ENCODE results near the gene RPS18. TPM values are rescaled to one million over a fixed set of nuclear protein-coding genes. Genes with fewer than 3 reads are reported as not detected.

RPS18 gene
- total RNA-seq, 1 experiment from 2014 or later, result 3,216 TPM

- DNase-seq, result no peak
- no peak overlapping the region for H3K56ac ChIP-seq (ENCODE audit: insufficient read length, low read depth, low read length)
- no peak overlapping the region for H3K4ac ChIP-seq (ENCODE audit: low read depth, low read length)
- peaks cover 22% of the 10 kb centered on the region for H3K23me2 ChIP-seq (ENCODE audit: insufficient read length, low read depth, low read length, poor library complexity, severe bottlenecking)
- no peak overlapping the region for H3T11ph ChIP-seq (ENCODE audit: low read length)
- TF ChIP-seq CTCF (conservative IDR thresholded peaks at IDR 0.05), result no peak
- H3K23ac ChIP-seq (ENCODE audit: insufficient read length, low read depth, low read length), result no peak overlapping the region
- no peak overlapping the region for H4K8ac ChIP-seq (replicated peaks; ENCODE audit: insufficient read length, low read depth, low read length)
- H3K9ac ChIP-seq (ENCODE audit: extremely low read depth, insufficient read length, low read length), result peak overlapping the region; percentile 34
- H3K79me2 ChIP-seq (ENCODE audit: insufficient read depth, low read length), result peaks cover 3% of the 10 kb centered on the region; the same call in 1 of the 2 replicates
- no peaks in the 10 kb centered on the region for H3K9me3 ChIP-seq (ENCODE audit: control insufficient read depth, low read depth, low read length)
- no peak overlapping the region for H2BK120ac ChIP-seq (ENCODE audit: low read depth, low read length, poor library complexity, severe bottlenecking)
- H3K27me3 ChIP-seq (ENCODE audit: insufficient read depth, low read length), result no peaks in the 10 kb centered on the region
- H3K36me3 Mint-ChIP-seq (ENCODE audit: insufficient read depth in 1 of 3, low read depth in 3 of 3), result peaks cover 19 to 40% (median 38%) of the 10 kb centered on the region in 3 experiments
- H2AFZ ChIP-seq (ENCODE audit: low read length), result no peak overlapping the region
- peak overlapping the region; percentile 98 to 100 for H3K4me3 Mint-ChIP-seq
- no peak overlapping the region for H2BK12ac ChIP-seq (ENCODE audit: insufficient read length, low read depth, low read length)
- peak overlapping the region in 1 of 3 experiments; percentile 96; a peak in 3 of 7 replicates for H3K27ac Mint-ChIP-seq
- no CpG with 5 or more reads among the region's 12 CpGs for WGBS (ENCODE audit: extremely low coverage, insufficient read length, low lambda C conversion rate)
- no peak overlapping the region for H4K5ac ChIP-seq (ENCODE audit: insufficient read length, low read depth, low read length)
- no peaks in the 10 kb centered on the region for H3K9me3 Mint-ChIP-seq
- no peaks in the 10 kb centered on the region for H4K20me1 ChIP-seq (ENCODE audit: control insufficient read depth, insufficient read depth, insufficient read length)
- no peak overlapping the region; the same call in 1 of the 2 replicates for H3K14ac ChIP-seq (ENCODE audit: insufficient read depth, low read length)
- peaks cover 12 to 20% of the 10 kb centered on the region in 2 experiments for H3K4me1 Mint-ChIP-seq
- H3K4me2 ChIP-seq (ENCODE audit: insufficient read depth, insufficient read length, low read length), result peak overlapping the region; percentile 90
- no peak overlapping the region for H2BK15ac ChIP-seq (ENCODE audit: low read depth, low read length)
- no peak overlapping the region for H2AK5ac ChIP-seq (ENCODE audit: insufficient read length, low read length)
- no peak overlapping the region for H2BK5ac ChIP-seq (ENCODE audit: insufficient read length, low read length)
- H3K4me1 ChIP-seq (ENCODE audit: insufficient read depth, low read length), result no peaks in the 10 kb centered on the region
- H2BK20ac ChIP-seq (ENCODE audit: low read depth, low read length, poor library complexity, severe bottlenecking), result no peak overlapping the region
- no peaks in the 10 kb centered on the region for H3K79me1 ChIP-seq (ENCODE audit: insufficient read depth, low read depth, low read length, poor library complexity, severe bottlenecking)
- peak overlapping the region; percentile 78 for H3K18ac ChIP-seq (ENCODE audit: insufficient read length, low read depth, low read length)
- H4K91ac ChIP-seq (ENCODE audit: insufficient read length, low read depth, low read length), result no peak overlapping the region
- H3K27ac ChIP-seq (ENCODE audit: insufficient read length, low read depth, low read length), result no peak overlapping the region
- H3K27me3 Mint-ChIP-seq (ENCODE audit: low read depth), result no peaks in the 10 kb centered on the region
Measured at GRCh38 chr6:33296797-33297405, 25.0 kb downstream of the RPS18 start.

All from H9 (cell line).